CD8-positive, alpha-beta memory T cell (primary cell): ENCODE measurements around the gene DYSF. TPM values are rescaled to one million over a fixed set of nuclear protein-coding genes. Genes with fewer than 3 reads are reported as not detected.
A peak's percentile ranks its signal among the peaks of the same experiment; 100 is the strongest.

ENCODE experiments used
- CTCF ChIA-PET: fragments of 350-600 bp; sonication (Branson Sonifier 250); formaldehyde crosslinking; loops from one replicate; lab custom pipeline; 2021; ENCODE audit warnings: antibody characterized with exemption; lab: Charles Lee
- POLR2A ChIA-PET: fragments of 350-600 bp; sonication (Branson Sonifier 250); formaldehyde crosslinking; loops from one replicate; lab custom pipeline; 2021; ENCODE audit warnings: antibody characterized with exemption; lab: Charles Lee
- DNase-seq, 5 donors: peaks; one replicate each; pipeline versions ENCODE4 v3.0.0 to v3.0.0-alpha.2; 2020 to 2022; ENCODE audit warnings: mixed read lengths in 1 of 5
- H3K27ac ChIP-seq: one replicate; pipeline ENCODE4 v1.7.0; 2013; ENCODE audit warnings: low read depth, mild to moderate bottlenecking, low read length, moderate library complexity
- H3K27me3 ChIP-seq: 2 replicates; pipeline ENCODE4 v1.7.0; 2013; ENCODE audit warnings: low read length, mild to moderate bottlenecking; ENCODE audit not compliant: insufficient read depth, poor library complexity, severe bottlenecking
- H3K36me3 ChIP-seq: 2 replicates; pipeline ENCODE4 v1.7.0; 2013; ENCODE audit warnings: mild to moderate bottlenecking, low read length, moderate library complexity; ENCODE audit not compliant: insufficient read depth
- H3K4me1 ChIP-seq: 2 replicates; pipeline ENCODE4 v1.7.0; 2013; ENCODE audit warnings: mild to moderate bottlenecking, low read length, moderate library complexity; ENCODE audit not compliant: insufficient read depth
- H3K4me3 ChIP-seq: 2 replicates; pipeline ENCODE4 v1.7.0; 2013; ENCODE audit warnings: mild to moderate bottlenecking, low read length
- H3K9me3 ChIP-seq: 2 replicates; pipeline ENCODE4 v1.7.0; 2013; ENCODE audit warnings: mild to moderate bottlenecking, low read length
- H3K27ac Mint-ChIP-seq, 8 donors: one replicate each; pipeline ENCODE4 v1.8.0; 2020 to 2021; ENCODE audit warnings: mixed read lengths in 8 of 8, mild to moderate bottlenecking in 6 of 8, inconsistent platforms in 3 of 8, moderate library complexity in 3 of 8
- H3K27me3 Mint-ChIP-seq, 2 donors: one replicate each; pipeline ENCODE4 v1.8.0; 2020 to 2021; ENCODE audit warnings: mixed read lengths in 2 of 2, mild to moderate bottlenecking in 1 of 2, moderate library complexity in 1 of 2
- H3K36me3 Mint-ChIP-seq, 3 donors: one replicate each; pipeline ENCODE4 v1.8.0; 2020 to 2021; ENCODE audit warnings: mixed read lengths in 3 of 3, inconsistent platforms in 1 of 3, mild to moderate bottlenecking in 1 of 3
- H3K4me1 Mint-ChIP-seq, 3 donors: one replicate each; pipeline ENCODE4 v1.8.0; 2020 to 2021; ENCODE audit warnings: mixed read lengths in 3 of 3, inconsistent platforms in 1 of 3, mild to moderate bottlenecking in 1 of 3
- H3K4me3 Mint-ChIP-seq, 7 donors: one replicate each; pipeline ENCODE4 v1.8.0; 2020 to 2021; ENCODE audit warnings: mixed read lengths in 7 of 7, mild to moderate bottlenecking in 6 of 7, moderate library complexity in 4 of 7, inconsistent platforms in 2 of 7
- H3K9me3 Mint-ChIP-seq, 5 donors: one replicate each; pipeline ENCODE4 v1.8.0; 2020 to 2022; ENCODE audit warnings: mixed read lengths in 5 of 5, mild to moderate bottlenecking in 3 of 5, moderate library complexity in 2 of 5, inconsistent platforms in 1 of 5
- polyA plus RNA-seq: library from polyadenylated mRNA; unstranded; fragments of 300-500 nt; fragmentation: Illumina TruSeq; gene quantifications from one replicate; pipeline ENCODE4 v1.2.3, GENCODE V29; 2021
- total RNA-seq, 2 experiments: library from RNA; stranded (reverse); gene quantifications; one replicate each; pipeline ENCODE4 v1.2.3, GENCODE V29; 2021

DYSF gene
- total and polyA plus RNA-seq, 3 experiments from 2014 or later: 3.6 to 4.8 (median 3.9) TPM

GRCh38 chr2:71578767-71579342 is 125.5 kb downstream of the DYSF start:
- H3K27me3 Mint-ChIP-seq: peaks cover 3 to 4% of the 10 kb centered on the region in 2 donors
- Histone ChIP-seq H3K27ac (no peak overlapping the region), H3K9me3 (no peaks in the 10 kb centered on the region), H3K36me3 (no peaks in the 10 kb centered on the region), H3K4me3 (no peak overlapping the region), H3K4me1 (no peaks in the 10 kb centered on the region), H3K27me3 (no peaks in the 10 kb centered on the region)
- H3K4me1 Mint-ChIP-seq: no peaks in the 10 kb centered on the region
- no peak for DNase-seq
- H3K27ac Mint-ChIP-seq: no peak overlapping the region
- H3K36me3 Mint-ChIP-seq: peaks cover 0 to 1% (median 0%) of the 10 kb centered on the region in 3 donors
- no peaks in the 10 kb centered on the region for H3K9me3 Mint-ChIP-seq
- ChIA-PET CTCF (no interaction called here), POLR2A (no interaction called here)
- no peak overlapping the region for H3K4me3 Mint-ChIP-seq

DNA sequence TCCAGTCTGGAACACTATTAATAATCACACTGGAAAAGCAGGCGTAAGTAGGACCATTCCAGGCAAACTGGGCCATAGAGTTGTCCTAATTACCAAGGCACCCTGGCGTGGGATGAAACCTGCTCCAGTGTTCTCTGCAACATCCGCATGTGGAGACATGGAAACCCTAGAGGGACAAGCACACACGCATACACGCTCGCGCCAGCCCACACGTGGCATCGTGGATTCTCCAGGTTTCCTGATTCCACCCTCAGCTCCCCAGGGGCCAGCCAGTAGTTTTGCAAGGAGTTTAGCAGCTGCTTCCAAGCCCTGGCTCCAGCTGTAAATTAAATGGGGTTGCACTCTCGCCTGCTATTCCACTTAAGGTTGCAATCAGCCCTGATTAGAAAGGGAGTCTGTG is 127.7 kb downstream of the DYSF start:
- Histone ChIP-seq H3K27me3 (no peaks in the 10 kb centered on the region), H3K9me3 (no peaks in the 10 kb centered on the region), H3K36me3 (no peaks in the 10 kb centered on the region), H3K4me1 (no peaks in the 10 kb centered on the region), H3K4me3 (no peak overlapping the region), H3K27ac (no peak overlapping the region)
- POLR2A ChIA-PET: no interaction called here
- no peaks in the 10 kb centered on the region for H3K4me1 Mint-ChIP-seq
- no peaks in the 10 kb centered on the region for H3K36me3 Mint-ChIP-seq
- no peak for DNase-seq
- CTCF ChIA-PET: no interaction called here
- no peak overlapping the region for H3K4me3 Mint-ChIP-seq
- no peak overlapping the region for H3K27ac Mint-ChIP-seq
- H3K27me3 Mint-ChIP-seq: peaks cover 4% of the 10 kb centered on the region in 2 donors
- H3K9me3 Mint-ChIP-seq: no peaks in the 10 kb centered on the region

DNA sequence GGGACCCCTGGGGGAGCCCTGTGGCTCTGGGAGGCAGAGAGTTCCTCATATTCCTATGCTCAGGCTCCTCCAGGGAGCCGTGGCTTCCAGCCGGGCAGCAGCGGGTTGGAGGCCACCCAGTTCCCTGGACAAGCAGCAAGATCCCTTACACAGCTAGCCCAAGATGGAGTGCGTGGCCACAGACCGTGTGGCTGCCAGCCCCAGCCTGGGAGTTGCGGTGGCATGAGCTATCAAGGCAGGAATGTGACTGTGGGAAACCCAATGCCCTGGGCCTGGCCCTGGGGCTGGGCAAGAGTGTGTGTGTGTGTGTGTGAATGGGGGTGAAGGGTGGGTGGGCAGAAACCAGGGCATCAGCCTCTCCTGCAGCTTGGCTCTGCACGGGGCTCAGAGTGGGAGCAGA is 130.5 kb downstream of the DYSF start:
- peaks cover 2 to 4% of the 10 kb centered on the region in 2 donors for H3K27me3 Mint-ChIP-seq
- no peak overlapping the region for H3K4me3 Mint-ChIP-seq
- CTCF ChIA-PET: no interaction called here
- DNase-seq: no peak
- Histone ChIP-seq H3K4me3 (no peak overlapping the region), H3K36me3 (no peaks in the 10 kb centered on the region), H3K4me1 (no peaks in the 10 kb centered on the region), H3K27ac (no peak overlapping the region), H3K9me3 (no peaks in the 10 kb centered on the region), H3K27me3 (no peaks in the 10 kb centered on the region)
- H3K36me3 Mint-ChIP-seq: no peaks in the 10 kb centered on the region
- POLR2A ChIA-PET: no interaction called here
- no peaks in the 10 kb centered on the region for H3K9me3 Mint-ChIP-seq
- no peaks in the 10 kb centered on the region for H3K4me1 Mint-ChIP-seq
- H3K27ac Mint-ChIP-seq: no peak overlapping the region

DNA sequence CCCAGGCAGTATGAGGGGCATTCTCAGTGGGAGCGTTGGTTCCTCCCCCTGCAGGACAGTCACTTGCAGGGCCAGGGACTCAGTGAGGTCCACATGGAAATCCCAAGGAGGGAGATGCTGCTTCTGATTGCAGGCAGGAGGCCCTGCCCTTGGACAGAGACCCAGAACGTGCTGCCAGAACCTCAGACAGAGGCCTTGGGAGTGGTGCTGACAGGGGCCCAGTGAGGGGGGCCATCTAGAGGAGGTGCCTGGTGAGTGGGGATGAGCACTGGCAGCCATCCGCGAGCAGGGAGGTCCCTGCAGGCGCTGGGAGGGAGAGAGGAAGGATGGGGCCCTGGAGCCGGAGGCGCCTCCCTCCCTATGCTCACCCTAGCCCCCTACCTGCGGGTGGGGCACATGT is 133.1 kb downstream of the DYSF start:
- Mint-ChIP-seq H3K9me3 (no peaks in the 10 kb centered on the region), H3K27ac (no peak overlapping the region), H3K27me3 (peaks cover 2 to 4% of the 10 kb centered on the region in 2 donors), H3K36me3 (peaks cover 0 to 10% (median 0%) of the 10 kb centered on the region in 3 donors), H3K4me3 (no peak overlapping the region), H3K4me1 (no peaks in the 10 kb centered on the region)
- POLR2A ChIA-PET: no interaction called here
- no peaks in the 10 kb centered on the region for H3K36me3 ChIP-seq
- CTCF ChIA-PET: no interaction called here
- DNase-seq: no peak
- H3K27ac ChIP-seq: no peak overlapping the region
- H3K27me3 ChIP-seq: no peaks in the 10 kb centered on the region
- H3K9me3 ChIP-seq: no peaks in the 10 kb centered on the region
- H3K4me3 ChIP-seq: no peak overlapping the region
- H3K4me1 ChIP-seq: no peaks in the 10 kb centered on the region

DNA sequence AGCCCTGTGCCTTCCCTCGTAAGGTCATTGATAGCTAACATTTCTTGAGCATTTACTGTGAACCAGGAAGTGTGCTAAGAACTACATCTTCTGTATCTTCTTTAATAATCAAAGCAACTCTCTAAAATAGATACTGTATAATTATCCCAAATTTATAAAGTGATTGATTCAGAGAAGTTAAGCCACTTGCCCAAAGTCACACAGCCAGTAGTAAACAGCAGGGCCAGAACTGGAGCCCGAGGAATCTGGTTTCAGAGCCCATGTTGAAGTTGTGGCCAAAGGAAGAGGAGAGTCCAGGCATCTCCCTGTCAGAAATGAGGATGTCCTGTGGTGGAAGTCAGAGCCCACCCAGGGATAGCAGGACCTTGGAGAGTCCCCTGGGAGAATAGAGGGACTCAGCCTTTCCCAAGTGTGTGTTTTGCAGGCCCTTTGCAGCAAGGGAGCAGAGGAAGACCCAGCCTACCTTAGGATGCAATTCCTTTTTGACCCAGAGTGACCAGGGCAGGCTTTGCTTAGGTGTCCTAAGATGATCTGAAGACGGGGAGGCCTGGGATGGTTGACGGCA is 134.2 kb downstream of the DYSF start:
- H3K4me1 ChIP-seq: no peaks in the 10 kb centered on the region
- Mint-ChIP-seq H3K4me1 (no peaks in the 10 kb centered on the region), H3K27ac (no peak overlapping the region), H3K36me3 (peaks cover 0 to 10% (median 0%) of the 10 kb centered on the region in 3 donors), H3K27me3 (peaks cover 2 to 4% of the 10 kb centered on the region in 2 donors), H3K9me3 (no peaks in the 10 kb centered on the region), H3K4me3 (no peak overlapping the region)
- H3K27me3 ChIP-seq: no peaks in the 10 kb centered on the region
- no peak for DNase-seq
- no peaks in the 10 kb centered on the region for H3K9me3 ChIP-seq
- ChIA-PET POLR2A (no interaction called here), CTCF (no interaction called here)
- no peak overlapping the region for H3K4me3 ChIP-seq
- H3K36me3 ChIP-seq: no peaks in the 10 kb centered on the region
- no peak overlapping the region for H3K27ac ChIP-seq

- Mint-ChIP-seq H3K27ac (peak overlapping the region in 2 of 8 donors; percentile 43 to 45), H3K9me3 (no peaks in the 10 kb centered on the region), H3K4me3 (no peak overlapping the region), H3K27me3 (peaks cover 2 to 4% of the 10 kb centered on the region in 2 donors), H3K4me1 (no peaks in the 10 kb centered on the region), H3K36me3 (peaks cover 0 to 10% (median 0%) of the 10 kb centered on the region in 3 donors)
- POLR2A ChIA-PET: no interaction called here
- no peak for DNase-seq
- Histone ChIP-seq H3K4me1 (no peaks in the 10 kb centered on the region), H3K9me3 (no peaks in the 10 kb centered on the region), H3K27me3 (no peaks in the 10 kb centered on the region), H3K27ac (no peak overlapping the region), H3K36me3 (no peaks in the 10 kb centered on the region), H3K4me3 (no peak overlapping the region)
- CTCF ChIA-PET: no interaction called here
Observed at GRCh38 chr2:71588497-71589170, 135.3 kb downstream of the DYSF start.

DNA sequence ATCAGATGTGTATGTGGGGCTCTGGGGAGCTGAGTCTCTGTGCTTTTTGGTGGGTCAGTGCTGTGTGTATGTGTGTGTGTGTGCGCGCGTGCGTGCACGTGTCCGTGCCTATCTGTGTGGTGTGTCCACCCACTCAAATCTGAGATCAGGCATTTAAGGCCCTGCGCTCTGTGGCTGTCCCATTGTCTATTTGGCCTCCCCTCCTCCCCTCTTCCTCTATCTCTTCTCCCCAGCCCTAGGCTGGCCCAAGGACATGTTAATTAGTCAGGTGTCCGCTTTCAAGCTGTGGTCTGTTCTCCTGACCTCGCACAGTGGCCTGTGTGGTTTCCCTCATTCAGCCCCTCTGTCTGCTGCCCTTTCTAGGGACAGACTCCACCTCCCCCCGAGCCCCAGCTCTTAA is 136.4 kb downstream of the DYSF start:
- H3K9me3 Mint-ChIP-seq: no peaks in the 10 kb centered on the region
- ChIA-PET POLR2A (no interaction called here), CTCF (no interaction called here)
- H3K4me3 Mint-ChIP-seq: no peak overlapping the region
- Histone ChIP-seq H3K9me3 (no peaks in the 10 kb centered on the region), H3K4me3 (no peak overlapping the region), H3K27me3 (no peaks in the 10 kb centered on the region), H3K27ac (no peak overlapping the region), H3K4me1 (no peaks in the 10 kb centered on the region), H3K36me3 (no peaks in the 10 kb centered on the region)
- no peaks in the 10 kb centered on the region for H3K27me3 Mint-ChIP-seq
- peak overlapping the region in 1 of 8 donors; percentile 52 for H3K27ac Mint-ChIP-seq
- peaks cover 0 to 10% (median 0%) of the 10 kb centered on the region in 3 donors for H3K36me3 Mint-ChIP-seq
- H3K4me1 Mint-ChIP-seq: no peaks in the 10 kb centered on the region
- no peak for DNase-seq

- Histone ChIP-seq H3K36me3 (no peaks in the 10 kb centered on the region), H3K4me3 (no peak overlapping the region), H3K4me1 (no peaks in the 10 kb centered on the region), H3K27me3 (no peaks in the 10 kb centered on the region), H3K27ac (no peak overlapping the region), H3K9me3 (no peaks in the 10 kb centered on the region)
- POLR2A ChIA-PET: no interaction called here
- no peaks in the 10 kb centered on the region for H3K9me3 Mint-ChIP-seq
- peaks cover 0 to 10% (median 0%) of the 10 kb centered on the region in 3 donors for H3K36me3 Mint-ChIP-seq
- no peak overlapping the region for H3K4me3 Mint-ChIP-seq
- H3K27ac Mint-ChIP-seq: peak overlapping the region in 1 of 8 donors; percentile 58
- H3K27me3 Mint-ChIP-seq: no peaks in the 10 kb centered on the region
- CTCF ChIA-PET: no interaction called here
- no peak for DNase-seq
- H3K4me1 Mint-ChIP-seq: no peaks in the 10 kb centered on the region
Observed at GRCh38 chr2:71591044-71591443, 137.7 kb downstream of the DYSF start.
